Panc1 (cell line): ENCODE data around the gene IPO13.

Experiments
- CTCF ChIP-seq: fragments of 450-650 bp; IDR thresholded peaks from 2 replicates; pipeline ENCODE4 v1.5.1; 2017; ENCODE audit warnings: mild to moderate bottlenecking
- POLR2AphosphoS5 ChIP-seq: IDR thresholded peaks from 2 replicates; pipeline ENCODE4 v1.6.1; 2012; ENCODE audit warnings: mild to moderate bottlenecking, low read depth, low read length, moderate library complexity
- REST ChIP-seq, 2 experiments: IDR thresholded peaks; 2 replicates each; pipeline ENCODE4 v1.6.1; 2011 to 2012; ENCODE audit warnings: low read depth in 2 of 2, control low read depth in 1 of 2, low read length in 1 of 2, mild to moderate bottlenecking in 1 of 2, moderate library complexity in 1 of 2; ENCODE audit not compliant: insufficient read depth in 1 of 2
- SIN3A ChIP-seq: IDR thresholded peaks from 2 replicates; pipeline ENCODE4 v1.6.1; 2012; ENCODE audit warnings: low read depth, mild to moderate bottlenecking, low read length, moderate library complexity, borderline replicate concordance; ENCODE audit not compliant: insufficient read depth
- TCF7L2 ChIP-seq: IDR thresholded peaks from 2 replicates; pipeline ENCODE4 v1.6.1; 2011; ENCODE audit warnings: mild to moderate bottlenecking, low read depth, low read length, inconsistent platforms

- TF ChIP-seq POLR2AphosphoS5 (no peak), CTCF (no peak), TCF7L2 (no peak), SIN3A (no peak), REST (IDR thresholded peaks at IDR 0.05; ENCODE audit: insufficient read depth in 1 of 2, low read depth in 2 of 2, low read length in 1 of 2) (no peak)
Measured at GRCh38 chr1:43981636-43982035, 34.9 kb downstream of the IPO13 start.
